ENCODE results near the gene JAK3. TPM values are rescaled to one million over a fixed set of nuclear protein-coding genes. Genes with fewer than 3 reads are reported as not detected.

The JAK3 gene
- total RNA-seq, 1 experiment from 2014 or later: 4.4 TPM

GRCh38 chr19:17840019-17840418 lies 7.8 kb downstream of the JAK3 start (continued):
- TF ChIP-seq ZNF425 (CRISPR knock-in tag; conservative IDR thresholded peaks at IDR 0.05): no peak
- no peak for TF ChIP-seq E2F1 (CRISPR knock-in tag; IDR thresholded peaks at IDR 0.05)

GRCh38 chr19:17837972-17838371 lies 9.8 kb downstream of the JAK3 start:
- no peak for DNase-seq (ENCODE audit: low spot score)
- TF ChIP-seq ETV6 (CRISPR knock-in tag; IDR thresholded peaks at IDR 0.05) (no peak), TEAD4 (CRISPR knock-in tag; IDR thresholded peaks at IDR 0.05) (no peak), ZNF425 (CRISPR knock-in tag; conservative IDR thresholded peaks at IDR 0.05) (no peak), IRF1 (CRISPR knock-in tag; IDR thresholded peaks at IDR 0.05) (no peak), SMAD4 (CRISPR knock-in tag; IDR thresholded peaks at IDR 0.05) (no peak), IRF2 (CRISPR knock-in tag; IDR thresholded peaks at IDR 0.05; ENCODE audit: borderline replicate concordance, low read depth) (no peak), E2F1 (CRISPR knock-in tag; IDR thresholded peaks at IDR 0.05) (no peak)
- ChIA-PET CTCF (no interaction called here), POLR2A (interaction anchor here (0.7 kb wide), 1 partner anchor 10 kb away, joined by 3 read pairs; the partner anchor contains the start of gene JAK3)
- Mint-ChIP-seq H3K4me3 (no peak overlapping the region), H3K36me3 (no peaks in the 10 kb centered on the region), H3K27ac (no peak overlapping the region), H3K27me3 (ENCODE audit: low read depth) (peaks cover 48% of the 10 kb centered on the region), H3K9me3 (no peaks in the 10 kb centered on the region), H3K4me1 (peaks cover 19% of the 10 kb centered on the region)
- ATAC-seq: no peak

GRCh38 chr19:17836530-17836929 lies 11.3 kb downstream of the JAK3 start:
- Mint-ChIP-seq H3K27ac (peak overlapping the region; percentile 14), H3K27me3 (ENCODE audit: low read depth) (peaks cover 53% of the 10 kb centered on the region), H3K36me3 (no peaks in the 10 kb centered on the region), H3K9me3 (no peaks in the 10 kb centered on the region), H3K4me1 (peaks cover 23% of the 10 kb centered on the region), H3K4me3 (no peak overlapping the region)
- DNase-seq (ENCODE audit: low spot score): no peak
- CTCF ChIA-PET: interaction anchor here (1.5 kb wide), 1 partner anchor 395 kb away, joined by 3 read pairs; no protein-coding TSS in a partner anchor
- POLR2A ChIA-PET: no interaction called here
- ATAC-seq: no peak
- TF ChIP-seq TEAD4 (CRISPR knock-in tag; IDR thresholded peaks at IDR 0.05): no peak
- no peak for TF ChIP-seq ZMAT4 (CRISPR knock-in tag; IDR thresholded peaks at IDR 0.05)
- no peak for TF ChIP-seq AFF4 (CRISPR knock-in tag; IDR thresholded peaks at IDR 0.05; ENCODE audit: borderline replicate concordance)
- no peak for TF ChIP-seq KAT7 (CRISPR knock-in tag; IDR thresholded peaks at IDR 0.05; ENCODE audit: borderline replicate concordance)
- TF ChIP-seq GTF2I (CRISPR knock-in tag; conservative IDR thresholded peaks at IDR 0.05): no peak
- no peak for TF ChIP-seq GABPB1 (CRISPR knock-in tag; IDR thresholded peaks at IDR 0.05)
- TF ChIP-seq E2F5 (CRISPR knock-in tag; IDR thresholded peaks at IDR 0.05): no peak
- TF ChIP-seq GRHL2 (CRISPR knock-in tag; IDR thresholded peaks at IDR 0.05; ENCODE audit: insufficient replicate concordance, severe bottlenecking): no peak
- TF ChIP-seq SOX15 (CRISPR knock-in tag; IDR thresholded peaks at IDR 0.05): no peak
- TF ChIP-seq ZNF317 (CRISPR knock-in tag; IDR thresholded peaks at IDR 0.05; ENCODE audit: borderline replicate concordance, low read depth): no peak
- no peak for TF ChIP-seq NFE2L1 (CRISPR knock-in tag; IDR thresholded peaks at IDR 0.05)
- no peak for TF ChIP-seq RELA (CRISPR knock-in tag; IDR thresholded peaks at IDR 0.05; ENCODE audit: borderline replicate concordance)

Measured in WTC11 (cell line).